Activated naive CD4-positive, alpha-beta T cell treated with anti-CD3 and anti-CD28 coated beads, Interleukin-2, amount 10 ng/mL, durations not matched to agents 7 days and 5 days (primary cell): ENCODE measurements around the gene DNAL4.

ENCODE experiments used
- CTCF ChIA-PET: fragments of 350-600 bp; sonication (Branson Sonifier 250); formaldehyde crosslinking; loops from one replicate; lab custom pipeline; 2021; ENCODE audit warnings: antibody characterized with exemption; lab: Charles Lee
- DNase-seq: peaks from one replicate; pipeline ENCODE4 v3.0.0-alpha.2; 2020
- H3K27ac Mint-ChIP-seq: one replicate; pipeline ENCODE4 v1.8.0; 2021; ENCODE audit warnings: mild to moderate bottlenecking, moderate library complexity, mixed read lengths
- H3K27me3 Mint-ChIP-seq: one replicate; pipeline ENCODE4 v1.8.0; 2021; ENCODE audit warnings: mild to moderate bottlenecking, mixed read lengths
- H3K36me3 Mint-ChIP-seq: one replicate; pipeline ENCODE4 v1.8.0; 2021; ENCODE audit warnings: mixed read lengths
- H3K4me1 Mint-ChIP-seq: one replicate; pipeline ENCODE4 v1.8.0; 2021; ENCODE audit warnings: mixed read lengths
- H3K4me3 Mint-ChIP-seq: one replicate; pipeline ENCODE4 v1.8.0; 2021; ENCODE audit warnings: mild to moderate bottlenecking, moderate library complexity, mixed read lengths
- H3K9me3 Mint-ChIP-seq: one replicate; pipeline ENCODE4 v1.8.0; 2021; ENCODE audit warnings: mixed read lengths

DNAL4 gene

GRCh38 chr22:38786631-38787030, 7.3 kb downstream of the DNAL4 start:
- Mint-ChIP-seq H3K9me3 (no peaks in the 10 kb centered on the region), H3K27ac (no peak overlapping the region), H3K4me3 (no peak overlapping the region), H3K4me1 (peaks cover 6% of the 10 kb centered on the region), H3K27me3 (no peaks in the 10 kb centered on the region), H3K36me3 (peaks cover 2% of the 10 kb centered on the region)
- no peak for DNase-seq
- CTCF ChIA-PET = interaction anchor here (1.0 to 2.2 kb wide), 2 partner anchors 17 to 21 kb away, joined by 4 read pairs; no protein-coding TSS in a partner anchor

GRCh38 chr22:38784856-38785255, 9.1 kb downstream of the DNAL4 start:
- DNase-seq = no peak
- H3K27ac Mint-ChIP-seq = no peak overlapping the region
- no peaks in the 10 kb centered on the region for H3K27me3 Mint-ChIP-seq
- CTCF ChIA-PET = interaction anchor here (2.2 kb wide), 1 partner anchor 19 kb away, joined by 4 read pairs; no protein-coding TSS in a partner anchor
- no peak overlapping the region for H3K4me3 Mint-ChIP-seq
- peaks cover 4% of the 10 kb centered on the region for H3K36me3 Mint-ChIP-seq
- H3K4me1 Mint-ChIP-seq = peaks cover 6% of the 10 kb centered on the region
- no peaks in the 10 kb centered on the region for H3K9me3 Mint-ChIP-seq

GRCh38 chr22:38784035-38784434, 9.9 kb downstream of the DNAL4 start:
- Mint-ChIP-seq H3K36me3 (peaks cover 4% of the 10 kb centered on the region), H3K4me1 (peaks cover 6% of the 10 kb centered on the region), H3K27me3 (no peaks in the 10 kb centered on the region), H3K9me3 (no peaks in the 10 kb centered on the region), H3K4me3 (no peak overlapping the region), H3K27ac (no peak overlapping the region)
- no peak for DNase-seq
- CTCF ChIA-PET = interaction anchor here (0.6 kb wide), 1 partner anchor 18 kb away, joined by 3 read pairs; no protein-coding TSS in a partner anchor

- no peaks in the 10 kb centered on the region for H3K27me3 Mint-ChIP-seq
- CTCF ChIA-PET = interaction anchor here (0.6 to 1.6 kb wide), 2 partner anchors 17 to 19 kb away, joined by 3 read pairs; no protein-coding TSS in a partner anchor
- H3K4me1 Mint-ChIP-seq = peaks cover 6% of the 10 kb centered on the region
- H3K27ac Mint-ChIP-seq = no peak overlapping the region
- no peak overlapping the region for H3K4me3 Mint-ChIP-seq
- peaks cover 4% of the 10 kb centered on the region for H3K36me3 Mint-ChIP-seq
- DNase-seq = no peak
- no peaks in the 10 kb centered on the region for H3K9me3 Mint-ChIP-seq
These were observed 10.8 kb downstream of the DNAL4 start for GRCh38 chr22:38783095-38783615.

GRCh38 chr22:38782402-38783094, 11.4 kb downstream of the DNAL4 start:
- no peak for DNase-seq
- H3K36me3 Mint-ChIP-seq = peaks cover 4% of the 10 kb centered on the region
- peaks cover 6% of the 10 kb centered on the region for H3K4me1 Mint-ChIP-seq
- H3K9me3 Mint-ChIP-seq = no peaks in the 10 kb centered on the region
- CTCF ChIA-PET = interaction anchor here (0.8 to 1.6 kb wide), 2 partner anchors 17 to 60 kb away, joined by 3 read pairs; no protein-coding TSS in a partner anchor
- H3K4me3 Mint-ChIP-seq = no peak overlapping the region
- no peaks in the 10 kb centered on the region for H3K27me3 Mint-ChIP-seq
- no peak overlapping the region for H3K27ac Mint-ChIP-seq

GRCh38 chr22:38781033-38781432, 12.9 kb downstream of the DNAL4 start:
- DNase-seq = no peak
- Mint-ChIP-seq H3K27me3 (no peaks in the 10 kb centered on the region), H3K27ac (no peak overlapping the region), H3K4me3 (no peak overlapping the region), H3K4me1 (peaks cover 6% of the 10 kb centered on the region), H3K36me3 (peaks cover 3% of the 10 kb centered on the region), H3K9me3 (no peaks in the 10 kb centered on the region)
- CTCF ChIA-PET = no interaction called here

GRCh38 chr22:38777087-38777671, 16.8 kb downstream of the DNAL4 start:
- Mint-ChIP-seq H3K27me3 (no peaks in the 10 kb centered on the region), H3K4me1 (peaks cover 11% of the 10 kb centered on the region), H3K27ac (no peak overlapping the region), H3K36me3 (peaks cover 3% of the 10 kb centered on the region), H3K9me3 (no peaks in the 10 kb centered on the region), H3K4me3 (no peak overlapping the region)
- CTCF ChIA-PET = interaction anchor here (2.2 kb wide), 1 partner anchor 8 kb away, joined by 9 read pairs; no protein-coding TSS in a partner anchor
- DNase-seq = no peak

- no peaks in the 10 kb centered on the region for H3K27me3 Mint-ChIP-seq
- H3K4me1 Mint-ChIP-seq = peaks cover 9% of the 10 kb centered on the region
- H3K27ac Mint-ChIP-seq = no peak overlapping the region
- no peaks in the 10 kb centered on the region for H3K36me3 Mint-ChIP-seq
- no peak for DNase-seq
- CTCF ChIA-PET = interaction anchor here (1.1 kb wide), 1 partner anchor 10 kb away, joined by 3 read pairs; no protein-coding TSS in a partner anchor
- H3K9me3 Mint-ChIP-seq = no peaks in the 10 kb centered on the region
- H3K4me3 Mint-ChIP-seq = no peak overlapping the region
These were observed 17.9 kb downstream of the DNAL4 start for GRCh38 chr22:38776086-38776485.

GRCh38 chr22:38775656-38776055, 18.3 kb downstream of the DNAL4 start:
- H3K9me3 Mint-ChIP-seq = no peaks in the 10 kb centered on the region
- H3K4me3 Mint-ChIP-seq = no peak overlapping the region
- no peaks in the 10 kb centered on the region for H3K36me3 Mint-ChIP-seq
- peaks cover 2% of the 10 kb centered on the region for H3K27me3 Mint-ChIP-seq
- H3K27ac Mint-ChIP-seq = no peak overlapping the region
- no peak for DNase-seq
- peaks cover 9% of the 10 kb centered on the region for H3K4me1 Mint-ChIP-seq
- CTCF ChIA-PET = interaction anchor here (1.1 kb wide), 1 partner anchor 10 kb away, joined by 3 read pairs; no protein-coding TSS in a partner anchor

GRCh38 chr22:38774496-38775166, 19.3 kb downstream of the DNAL4 start:
- DNase-seq = no peak
- H3K36me3 Mint-ChIP-seq = no peaks in the 10 kb centered on the region
- no peak overlapping the region for H3K4me3 Mint-ChIP-seq
- CTCF ChIA-PET = interaction anchor here (1.1 kb wide), 1 partner anchor 9 kb away, joined by 3 read pairs; no protein-coding TSS in a partner anchor
- H3K4me1 Mint-ChIP-seq = peaks cover 9% of the 10 kb centered on the region
- no peaks in the 10 kb centered on the region for H3K9me3 Mint-ChIP-seq
- no peak overlapping the region for H3K27ac Mint-ChIP-seq
- peaks cover 5% of the 10 kb centered on the region for H3K27me3 Mint-ChIP-seq

GRCh38 chr22:38773363-38773946, 20.5 kb downstream of the DNAL4 start:
- Mint-ChIP-seq H3K4me1 (peaks cover 11% of the 10 kb centered on the region), H3K36me3 (no peaks in the 10 kb centered on the region)
- CTCF ChIA-PET = no interaction called here

GRCh38 chr22:38772623-38772873, 21.4 kb downstream of the DNAL4 start:
- CTCF ChIA-PET = no interaction called here
- H3K9me3 Mint-ChIP-seq = no peaks in the 10 kb centered on the region
- no peak overlapping the region for H3K27ac Mint-ChIP-seq
- peaks cover 17% of the 10 kb centered on the region for H3K27me3 Mint-ChIP-seq
- no peaks in the 10 kb centered on the region for H3K36me3 Mint-ChIP-seq
- peaks cover 11% of the 10 kb centered on the region for H3K4me1 Mint-ChIP-seq
- DNase-seq = no peak
- H3K4me3 Mint-ChIP-seq = no peak overlapping the region

More at GRCh38 chr22:38773363-38773946, 20.5 kb downstream of the DNAL4 start:
- H3K4me3 Mint-ChIP-seq = no peak overlapping the region
- no peak for DNase-seq
- H3K9me3 Mint-ChIP-seq = no peaks in the 10 kb centered on the region
- H3K27ac Mint-ChIP-seq = no peak overlapping the region
- H3K27me3 Mint-ChIP-seq = peaks cover 12% of the 10 kb centered on the region

- no peak overlapping the region for H3K27ac Mint-ChIP-seq
- no peaks in the 10 kb centered on the region for H3K36me3 Mint-ChIP-seq
- H3K9me3 Mint-ChIP-seq = no peaks in the 10 kb centered on the region
- H3K4me3 Mint-ChIP-seq = no peak overlapping the region
- CTCF ChIA-PET = interaction anchor here (2.2 to 2.3 kb wide), 2 partner anchors 12 to 233 kb away, joined by 12 to 13 read pairs; no protein-coding TSS in a partner anchor
- peaks cover 12% of the 10 kb centered on the region for H3K4me1 Mint-ChIP-seq
- no peak for DNase-seq
- H3K27me3 Mint-ChIP-seq = peaks cover 24% of the 10 kb centered on the region
These were observed 23.5 kb downstream of the DNAL4 start for GRCh38 chr22:38770257-38770949.
